Mammary epithelial cell (primary cell): ENCODE measurements around the gene GJA8.
"Not testable (repeated sequence)": the region's sequence is repeated elsewhere in the genome, so short reads cannot be mapped to it uniquely, and the experiment has no call there.

Source experiments
- CTCF ChIP-seq, 2 donors: IDR thresholded peaks in 1 of 2; conservative IDR thresholded peaks in 1 of 2; 2 replicates each; pipeline ENCODE4 v1.5.1; 2011 to 2012; ENCODE audit warnings: inconsistent platforms in 2 of 2, low read length in 2 of 2, mild to moderate bottlenecking in 2 of 2, control low read depth in 1 of 2, low read depth in 1 of 2; ENCODE audit not compliant: insufficient read depth in 1 of 2; ENCODE audit errors: extremely low read depth in 1 of 2
- EZH2 ChIP-seq: IDR thresholded peaks from 2 replicates; pipeline ENCODE4 v1.6.1; 2012; ENCODE audit warnings: low read length, inconsistent platforms, borderline replicate concordance

- TF ChIP-seq CTCF (conservative IDR thresholded peaks at IDR 0.05 in 1 of 2, IDR thresholded peaks at IDR 0.05 in 1 of 2; ENCODE audit: extremely low read depth in 1 of 2, insufficient read depth in 1 of 2, low read depth in 1 of 2, low read length in 2 of 2); EZH2: not testable (repeated sequence)
Observed at GRCh38 chr1:147942563-147942962, 40.0 kb downstream of the GJA8 start.
